Tibial artery (tissue), 4 donors: Measurements from ENCODE around the gene CLTCL1.

Experiments
- DNase-seq, 2 donors: peaks; one replicate each; pipeline ENCODE4 v3.0.0-alpha.2; 2019
- H3K27ac ChIP-seq, 2 donors: fragments of 200-600 bp; sonication (generic) in 1 of 2; 1 replicate in 1 of 2; 2 replicates in 1 of 2; pipeline ENCODE4 v1.5.1; 2018 to 2019; ENCODE audit warnings: mild to moderate bottlenecking in 1 of 2
- H3K27me3 ChIP-seq, 2 donors: fragments of 200-600 bp; sonication (generic) in 1 of 2; one replicate each; pipeline versions ENCODE4 v1.5.1 to v1.6.0; 2016 to 2019
- H3K36me3 ChIP-seq, 3 donors: fragments of 200-600 bp; sonication (generic) in 2 of 3; one replicate each; pipeline ENCODE4 v1.5.1; 2016 to 2019; ENCODE audit warnings: mild to moderate bottlenecking in 2 of 3
- H3K4me1 ChIP-seq, 4 donors: fragments of 200-600 bp; sonication (generic) in 2 of 4; 1 replicate in 3 of 4; 2 replicates in 1 of 4; pipeline ENCODE4 v1.5.1; 2016 to 2019
- H3K4me3 ChIP-seq, 2 donors: fragments of 200-600 bp; sonication (generic) in 1 of 2; 1 replicate in 1 of 2; 2 replicates in 1 of 2; pipeline ENCODE4 v1.5.1; 2018 to 2019; ENCODE audit warnings: mild to moderate bottlenecking in 2 of 2
- H3K9me3 ChIP-seq, 3 donors: fragments of 200-600 bp; sonication (generic) in 1 of 3; one replicate each; pipeline ENCODE4 v1.5.1; 2016 to 2019
- CTCF ChIP-seq, 2 experiments: fragments of 200-600 bp in 1 of 2; fragments of 450-650 bp in 1 of 2; IDR thresholded peaks; one replicate each; pipeline ENCODE4 v1.5.1; 2017 to 2019; ENCODE audit warnings: antibody characterized with exemption in 2 of 2, mild to moderate bottlenecking in 1 of 2, moderate library complexity in 1 of 2
- intact Hi-C: fragments of 100-400 bp; cut with DNase I; formaldehyde crosslinking; loops from one replicate; pipeline ENCODE4 v1.15.0; 2023; ENCODE audit warnings: low total_unique reads

The CLTCL1 gene

GRCh38 chr22:19152942-19153883, 138.3 kb downstream of the CLTCL1 start:
- Histone ChIP-seq H3K9me3 (no peaks in the 10 kb centered on the region), H3K36me3 (no peaks in the 10 kb centered on the region), H3K27me3 (peaks cover 5 to 75% of the 10 kb centered on the region in 2 donors), H3K27ac (no peak overlapping the region), H3K4me1 (peaks cover 0 to 22% (median 12%) of the 10 kb centered on the region in 4 donors), H3K4me3 (no peak overlapping the region)
- TF ChIP-seq CTCF (IDR thresholded peaks at IDR 0.05) = no peak
- intact Hi-C loops = no loop called here
- no peak for DNase-seq

- Histone ChIP-seq H3K27ac (no peak overlapping the region), H3K9me3 (no peaks in the 10 kb centered on the region), H3K27me3 (peaks cover 5 to 72% of the 10 kb centered on the region in 2 donors), H3K4me3 (no peak overlapping the region), H3K4me1 (peaks cover 0 to 22% (median 12%) of the 10 kb centered on the region in 4 donors), H3K36me3 (no peaks in the 10 kb centered on the region)
- intact Hi-C loops = no loop called here
- no peak for TF ChIP-seq CTCF (IDR thresholded peaks at IDR 0.05)
- DNase-seq = no peak
Measured at GRCh38 chr22:19151329-19152191, 140.0 kb downstream of the CLTCL1 start.

GRCh38 chr22:19150482-19151328, 140.8 kb downstream of the CLTCL1 start:
- Histone ChIP-seq H3K27ac (no peak overlapping the region), H3K4me3 (no peak overlapping the region), H3K9me3 (no peaks in the 10 kb centered on the region), H3K36me3 (no peaks in the 10 kb centered on the region), H3K4me1 (peaks cover 0 to 22% (median 12%) of the 10 kb centered on the region in 4 donors), H3K27me3 (peaks cover 5 to 64% of the 10 kb centered on the region in 2 donors)
- no peak for DNase-seq
- no peak for TF ChIP-seq CTCF (IDR thresholded peaks at IDR 0.05)
- intact Hi-C loops = no loop called here

DNA sequence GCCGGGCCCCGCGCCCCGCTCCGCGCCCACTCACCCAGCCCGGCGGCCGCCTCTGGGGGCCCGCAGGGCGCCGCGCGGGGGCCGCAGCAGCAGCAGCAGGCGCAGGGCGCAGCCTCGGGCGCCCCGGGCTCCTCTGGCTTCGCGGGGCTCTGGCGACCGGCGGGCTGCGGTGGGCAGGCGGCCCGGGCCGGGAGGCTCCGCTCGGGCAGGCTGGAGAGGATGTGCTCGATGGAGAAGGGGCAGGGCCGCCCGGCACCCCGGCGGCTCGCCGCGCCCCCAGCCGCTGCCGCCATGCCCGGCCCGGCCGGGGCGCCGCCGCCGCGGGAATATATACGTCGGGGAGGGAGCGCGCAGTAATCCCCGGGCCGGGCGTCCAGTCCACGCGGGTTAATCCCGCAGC, 141.5 kb downstream of the CLTCL1 start, which contains the start of gene GSC2:
GSC2 (minus strand) TSS at position 302 of the 400 bp plus-strand sequence; CDS start at position 293, 9 bp downstream.
- Histone ChIP-seq H3K4me3 (peak within 1 kb of the TSS; percentile 14 to 43), H3K27me3 (peaks cover 5 to 57% of the 10 kb centered on the region in 2 donors)

More for the DNA sequence above, 141.5 kb downstream of the CLTCL1 start, which contains the start of gene GSC2:
- H3K27ac ChIP-seq = no peak within 1 kb of the TSS
- H3K36me3 ChIP-seq = no peaks in the 10 kb centered on the region
- no peak for DNase-seq
- peaks cover 0 to 23% (median 12%) of the 10 kb centered on the region in 4 donors for H3K4me1 ChIP-seq
- intact Hi-C loops = no loop called here
- no peaks in the 10 kb centered on the region for H3K9me3 ChIP-seq
- no peak for TF ChIP-seq CTCF (IDR thresholded peaks at IDR 0.05)
